Stimulated activated CD4-positive, alpha-beta T cell treated with anti-CD3 and anti-CD28 coated beads, TNF-alpha, amount 100 ng/mL, for 4 hours (primary cell): Measurements from ENCODE around the gene TMEM263.

Experiments used
- DNase-seq, 3 experiments: peaks; one replicate each; pipeline ENCODE4 v3.0.0-alpha.2; 2020; ENCODE audit warnings: low read depth in 3 of 3

The TMEM263 gene

DNA sequence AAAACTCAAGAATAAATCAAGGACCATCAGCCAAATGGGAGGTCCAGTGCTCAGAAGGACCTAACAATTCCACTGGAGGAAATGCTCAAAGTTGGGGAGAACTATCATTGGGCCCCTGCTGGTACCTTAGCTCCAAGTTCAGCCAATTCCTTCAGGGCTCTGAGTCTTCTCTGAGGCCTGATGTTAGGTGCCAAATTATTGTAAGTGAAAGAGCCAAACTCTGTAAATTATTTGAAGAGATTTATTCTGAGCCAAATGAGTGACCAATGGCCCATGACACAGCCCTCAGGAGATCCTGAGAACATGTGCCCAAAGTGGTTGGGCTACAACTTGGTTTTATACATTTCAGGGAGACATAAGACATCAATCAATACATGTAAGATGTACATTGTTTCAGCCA, 8.2 kb upstream of the TMEM263 start:
- no peak for DNase-seq

- no peak for DNase-seq
Observed at GRCh38 chr12:106950591-106950990, 5.1 kb upstream of the TMEM263 start.

DNA sequence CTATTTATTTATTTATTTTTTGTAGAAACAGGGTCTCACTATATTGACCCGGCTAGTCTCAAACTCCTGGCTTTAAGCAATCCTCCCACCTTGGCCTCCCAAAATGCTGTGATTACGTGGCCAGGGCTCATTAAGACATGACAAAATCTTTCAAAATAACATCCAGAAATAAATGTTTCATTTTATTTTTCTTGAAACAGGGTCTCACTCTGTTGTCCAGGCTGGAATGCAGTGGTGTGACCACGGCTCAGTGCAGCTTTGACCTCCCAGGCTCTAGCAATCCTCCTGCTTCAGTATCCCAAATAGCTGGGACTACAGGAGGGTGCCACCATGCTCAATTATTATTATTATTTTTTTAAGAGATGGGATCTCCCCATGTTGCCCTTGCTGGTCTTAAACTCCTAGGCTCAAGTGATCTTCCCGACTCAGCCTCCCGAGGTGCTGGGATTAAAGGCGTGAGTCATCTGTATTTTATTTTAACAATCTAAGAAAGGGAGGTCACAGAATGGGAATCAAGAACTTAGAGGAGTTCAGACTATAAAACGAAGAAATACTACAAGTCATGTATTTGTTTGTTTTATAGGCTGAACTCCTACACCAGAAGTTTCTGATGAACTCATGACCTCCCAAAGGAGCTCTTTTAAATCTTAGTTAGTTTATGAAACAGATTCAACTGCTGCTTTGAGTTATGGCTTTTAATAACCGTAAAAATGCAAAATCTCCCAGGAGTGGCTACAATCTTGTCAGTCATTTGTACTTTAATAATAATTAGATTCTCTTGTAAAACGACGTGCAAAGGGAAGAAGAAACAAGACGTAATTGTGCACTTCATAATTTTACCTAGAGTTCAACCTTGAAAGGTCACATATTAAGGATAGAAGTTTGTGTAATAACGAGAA, 2.1 kb upstream of the TMEM263 start:
- no peak for DNase-seq

DNA sequence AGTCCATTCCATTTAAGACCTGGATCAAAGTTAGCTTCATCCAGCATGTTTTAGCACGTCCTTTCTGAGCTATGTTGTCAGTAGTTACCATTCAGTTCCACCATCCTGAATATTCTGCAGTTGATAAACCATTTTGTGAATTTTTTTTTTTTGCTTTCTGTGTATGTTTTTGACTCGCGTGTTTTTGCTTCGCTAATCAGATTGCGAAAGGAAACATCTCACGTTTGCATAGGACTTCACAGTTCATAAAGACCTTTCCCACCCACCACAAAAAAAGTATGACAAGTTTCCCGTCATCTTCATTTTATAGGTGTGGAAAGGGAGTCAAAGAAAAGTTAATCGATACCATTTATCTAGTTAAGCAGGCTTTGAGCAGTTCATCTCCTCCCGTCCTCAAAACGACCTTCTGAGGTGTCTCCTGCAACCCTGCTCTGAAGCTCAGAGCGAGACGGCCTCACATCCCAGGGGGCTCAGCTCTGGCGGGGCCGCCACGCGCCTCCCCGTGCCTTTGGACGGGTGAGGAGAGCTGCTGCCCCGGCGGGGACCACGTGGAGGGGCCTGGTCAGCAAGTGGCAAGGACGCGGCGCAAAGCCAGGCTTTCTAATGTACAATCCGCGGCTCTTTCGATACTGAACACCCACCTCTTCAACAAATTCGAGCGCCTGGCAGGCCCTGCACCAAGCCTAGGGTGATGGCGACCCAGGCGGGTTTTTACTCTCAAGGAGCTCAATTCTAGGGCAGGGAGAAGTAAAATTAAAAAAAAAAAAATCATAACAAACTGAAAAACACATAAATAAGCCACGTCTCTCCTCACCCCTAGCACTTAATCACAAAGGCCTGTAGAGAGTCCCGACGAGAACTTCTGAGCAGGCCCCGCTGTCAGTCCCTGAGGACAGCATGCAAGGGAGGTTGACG, 988 bp upstream of the TMEM263 start:
- DNase-seq: peak in 2 of 3 experiments; percentile 3 to 8

DNA sequence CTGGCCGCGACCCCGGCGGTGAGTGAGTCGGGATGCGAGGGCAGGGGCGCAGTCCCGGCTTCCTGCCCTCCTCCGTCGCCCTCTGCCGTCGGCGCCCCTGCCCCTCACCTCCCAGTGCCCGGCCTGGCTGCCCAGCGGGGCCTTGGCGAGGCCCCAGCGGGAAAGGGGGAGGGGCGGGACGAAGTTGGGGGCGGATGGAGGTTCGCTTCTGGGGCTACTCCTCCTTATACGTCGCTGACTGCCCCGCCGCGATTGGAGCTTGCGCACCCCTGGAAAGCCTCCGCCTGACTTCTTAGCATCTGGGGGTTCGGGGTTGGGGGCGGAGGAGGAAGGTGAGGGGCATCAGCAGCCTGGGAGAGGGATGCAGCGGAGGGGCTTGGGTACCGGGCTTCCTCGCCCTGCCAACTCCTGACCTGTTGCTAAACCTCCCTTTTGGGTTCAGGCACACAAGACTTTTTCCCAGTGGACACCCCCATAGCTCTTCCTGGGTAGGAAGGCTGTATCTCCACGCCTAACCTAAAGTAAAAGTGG, 406 bp downstream of the TMEM263 start:
- peak in 2 of 3 experiments; percentile 20 to 33 for DNase-seq

DNA sequence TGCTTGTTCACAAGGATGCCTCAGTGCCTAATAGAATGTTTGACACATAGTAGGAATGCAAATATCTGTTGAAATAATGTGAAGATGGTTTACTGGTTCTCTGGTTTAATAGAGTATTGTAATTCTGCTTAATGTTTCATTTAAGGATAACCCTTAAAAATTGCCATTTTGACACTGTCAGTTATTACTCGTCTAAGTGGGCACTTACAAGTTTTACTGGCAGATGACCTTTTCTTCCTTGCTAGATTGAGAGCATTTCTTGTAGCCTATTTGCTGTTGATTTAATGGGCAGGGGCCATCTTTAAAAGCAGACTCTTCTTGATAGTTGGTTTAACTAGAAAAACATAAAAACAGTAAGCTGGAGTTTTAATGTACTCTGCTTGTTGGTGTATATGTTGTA, 1.9 kb downstream of the TMEM263 start:
- DNase-seq: no peak

DNA sequence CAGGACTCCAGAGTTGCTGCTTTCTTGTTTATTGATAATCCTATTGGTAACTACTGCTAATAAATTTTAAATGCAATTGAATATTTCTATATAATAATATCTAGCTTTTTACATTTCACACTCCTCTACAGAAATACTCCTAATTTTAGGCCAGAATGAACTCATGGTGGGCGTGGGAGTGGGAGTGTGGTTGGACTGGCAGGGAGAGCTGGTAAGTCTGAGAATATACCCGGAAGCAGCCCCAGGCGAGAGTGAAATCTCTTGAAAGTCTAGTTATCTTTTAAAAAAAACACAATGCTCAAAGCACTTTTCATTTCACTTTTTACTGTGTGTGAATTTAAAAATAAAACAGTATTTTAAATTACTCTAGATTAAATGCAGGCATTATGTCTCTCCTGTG, 4.7 kb downstream of the TMEM263 start:
- DNase-seq: no peak

DNA sequence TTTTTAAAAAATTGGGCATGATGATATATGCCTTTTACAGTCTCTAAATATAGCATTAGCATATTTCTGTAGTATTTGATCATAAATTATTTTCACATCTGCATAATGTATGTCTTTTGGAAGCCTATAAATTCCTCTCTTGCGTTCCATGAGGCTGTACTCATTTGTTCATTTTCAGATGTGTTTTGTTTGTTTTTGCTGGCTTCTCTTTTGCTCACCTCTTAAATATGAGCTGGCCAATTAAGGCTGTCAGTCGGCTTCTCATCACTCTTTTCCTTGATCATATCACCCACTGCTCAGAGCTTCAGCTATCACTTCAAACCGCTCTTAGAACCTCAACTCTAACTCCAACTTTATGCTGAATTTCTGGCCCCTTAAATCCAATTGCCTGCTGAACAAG, 6.6 kb downstream of the TMEM263 start:
- DNase-seq: no peak

- DNase-seq: no peak
Observed at GRCh38 chr12:106964526-106964925, 8.8 kb downstream of the TMEM263 start.

DNA sequence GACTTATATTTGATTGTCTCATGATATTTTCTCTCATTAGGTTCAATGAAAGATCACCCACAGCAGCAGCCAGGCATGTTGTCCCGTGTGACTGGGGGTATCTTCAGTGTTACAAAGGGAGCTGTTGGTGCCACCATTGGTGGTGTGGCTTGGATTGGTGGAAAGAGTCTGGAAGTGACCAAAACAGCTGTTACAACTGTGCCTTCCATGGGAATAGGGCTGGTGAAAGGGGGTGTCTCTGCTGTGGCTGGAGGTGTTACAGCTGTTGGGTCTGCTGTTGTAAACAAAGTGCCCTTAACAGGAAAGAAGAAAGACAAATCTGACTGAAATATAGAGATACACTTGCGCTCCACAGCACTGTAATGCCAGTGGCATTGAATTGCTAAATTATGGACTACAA, 15.4 kb downstream of the TMEM263 start:
- no peak for DNase-seq

DNA sequence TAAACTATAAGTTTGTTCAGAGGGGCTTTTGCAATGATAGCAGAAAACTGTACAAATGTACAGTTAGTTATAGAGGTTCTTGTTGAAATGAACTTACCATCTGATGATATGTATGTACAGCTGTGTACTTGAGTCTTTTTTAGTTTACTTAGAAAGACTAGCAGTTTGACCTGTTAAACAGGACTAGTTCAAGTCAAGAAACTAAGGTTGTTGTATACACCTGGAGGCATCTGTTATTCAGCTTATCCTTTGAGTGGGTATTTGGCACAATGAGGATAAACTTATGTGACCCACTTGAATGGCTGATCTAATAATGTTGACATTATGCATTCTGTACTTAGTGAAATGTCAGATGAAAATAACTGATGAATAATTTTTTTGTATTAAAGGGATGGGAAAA, 17.8 kb downstream of the TMEM263 start:
- no peak for DNase-seq

GRCh38 chr12:106974511-106974910, 18.8 kb downstream of the TMEM263 start:
- no peak for DNase-seq

GRCh38 chr12:106975098-106975497, 19.4 kb downstream of the TMEM263 start:
- DNase-seq: no peak

GRCh38 chr12:106975993-106976658, 20.4 kb downstream of the TMEM263 start:
- DNase-seq: no peak

DNA sequence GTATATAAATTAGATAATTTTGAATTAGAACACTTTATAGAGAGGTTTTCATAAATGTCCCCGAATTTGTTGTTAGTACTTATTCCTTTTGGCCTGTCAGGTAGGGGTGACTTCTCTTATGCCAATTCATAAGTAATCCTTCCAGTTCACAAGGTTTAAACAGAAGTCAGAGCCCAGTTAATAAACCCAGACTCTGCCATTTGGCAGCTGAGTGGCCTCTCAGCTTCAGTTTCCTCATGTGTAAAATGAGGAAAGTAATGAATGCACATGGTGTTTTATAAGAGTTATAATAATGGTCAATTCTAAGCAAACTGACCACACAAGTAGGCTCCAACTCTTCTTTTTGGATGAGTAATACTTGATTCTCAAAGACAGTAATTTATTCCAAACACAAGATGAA, 21.0 kb downstream of the TMEM263 start:
- no peak for DNase-seq

DNA sequence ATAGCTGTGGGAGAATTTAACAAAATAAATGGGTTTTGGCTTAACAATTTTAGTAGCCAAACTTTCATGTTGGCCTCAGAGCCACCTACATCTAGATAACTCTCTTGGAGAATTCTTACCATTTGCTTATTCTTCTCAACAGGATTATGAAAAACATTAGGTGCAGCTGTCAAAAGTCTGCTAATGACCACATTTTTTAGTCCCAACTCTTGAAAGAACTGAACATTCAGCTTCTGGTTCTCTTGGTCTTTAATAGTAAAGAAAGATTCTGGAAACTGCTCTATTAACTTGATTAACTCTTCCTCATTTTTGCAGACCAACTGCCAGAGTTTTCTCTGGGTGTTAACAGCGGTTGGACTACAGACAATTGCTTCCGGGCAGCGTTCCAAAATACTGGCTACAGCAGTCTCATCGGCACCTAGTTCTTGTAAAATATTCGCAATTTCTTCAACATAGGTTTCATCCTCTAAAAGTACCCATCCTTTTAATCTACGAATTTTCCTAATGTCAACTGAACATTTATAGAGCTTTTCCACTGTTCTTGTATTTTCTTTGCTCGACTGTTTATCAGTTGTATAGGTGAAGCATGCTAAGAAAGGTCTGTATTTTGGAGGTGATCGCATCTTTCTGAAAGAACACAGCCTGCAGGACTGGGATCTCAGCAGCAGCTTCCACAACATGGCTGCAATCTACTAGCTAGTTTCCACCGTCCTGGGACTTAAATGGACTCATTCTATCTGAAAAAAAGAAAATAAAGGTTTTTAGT, 22.5 kb downstream of the TMEM263 start:
- DNase-seq: no peak

DNA sequence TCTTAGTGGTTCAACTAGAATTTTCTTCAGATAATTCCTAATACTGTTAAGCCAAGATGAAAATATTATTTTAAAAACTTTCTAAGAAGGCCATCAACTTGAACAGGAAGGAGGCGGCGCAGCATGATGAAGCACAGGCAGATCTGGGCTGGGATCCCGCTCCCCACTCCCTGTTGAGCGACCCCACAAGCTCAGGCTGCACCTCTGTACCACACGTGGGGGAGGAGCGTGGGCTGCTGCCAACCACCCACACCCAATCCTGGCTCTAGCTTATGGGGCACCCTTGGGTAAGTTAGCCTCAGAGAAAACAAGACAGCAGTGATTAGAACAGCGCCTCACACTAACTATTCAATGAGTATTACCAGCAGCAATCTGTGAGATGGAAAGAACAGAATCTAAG, 25.2 kb downstream of the TMEM263 start:
- DNase-seq: no peak

DNA sequence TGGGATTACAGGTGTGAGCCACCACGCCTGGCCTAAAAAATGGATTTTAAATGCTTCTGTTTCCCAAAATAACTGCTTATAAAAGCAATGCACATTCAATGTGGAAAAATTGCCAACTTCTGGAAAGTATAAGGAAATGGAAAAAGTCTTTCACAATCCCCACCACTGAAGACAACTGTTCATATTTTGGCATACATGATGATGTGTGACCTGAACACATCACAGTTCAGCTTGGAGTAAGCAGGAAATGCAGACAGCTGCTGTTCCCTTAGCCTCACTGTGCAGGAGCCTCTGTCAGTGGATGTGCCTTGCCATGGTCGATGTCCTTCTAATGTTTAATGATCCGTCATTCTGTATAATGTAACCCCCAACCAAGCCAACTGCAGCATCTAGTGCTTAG, 26.1 kb downstream of the TMEM263 start:
- no peak for DNase-seq

DNA sequence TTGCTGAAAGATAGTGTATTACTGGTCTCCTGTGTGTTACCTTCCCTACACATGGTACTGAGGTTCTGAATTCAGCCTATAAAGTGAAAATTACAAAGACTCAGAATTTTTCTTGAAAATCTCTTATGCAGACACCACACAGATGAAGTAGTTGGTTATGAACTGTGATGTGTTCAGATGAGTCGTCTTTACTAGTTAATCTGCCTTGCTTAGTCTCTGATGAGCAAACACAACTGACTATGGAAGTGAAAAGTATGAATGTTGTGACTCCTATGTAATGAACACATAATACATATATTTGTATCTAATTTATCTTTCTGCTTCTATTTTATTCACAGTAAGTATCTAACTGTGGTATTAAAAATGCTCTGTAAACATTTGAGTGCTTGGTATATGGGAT, 26.5 kb downstream of the TMEM263 start:
- DNase-seq: no peak

DNA sequence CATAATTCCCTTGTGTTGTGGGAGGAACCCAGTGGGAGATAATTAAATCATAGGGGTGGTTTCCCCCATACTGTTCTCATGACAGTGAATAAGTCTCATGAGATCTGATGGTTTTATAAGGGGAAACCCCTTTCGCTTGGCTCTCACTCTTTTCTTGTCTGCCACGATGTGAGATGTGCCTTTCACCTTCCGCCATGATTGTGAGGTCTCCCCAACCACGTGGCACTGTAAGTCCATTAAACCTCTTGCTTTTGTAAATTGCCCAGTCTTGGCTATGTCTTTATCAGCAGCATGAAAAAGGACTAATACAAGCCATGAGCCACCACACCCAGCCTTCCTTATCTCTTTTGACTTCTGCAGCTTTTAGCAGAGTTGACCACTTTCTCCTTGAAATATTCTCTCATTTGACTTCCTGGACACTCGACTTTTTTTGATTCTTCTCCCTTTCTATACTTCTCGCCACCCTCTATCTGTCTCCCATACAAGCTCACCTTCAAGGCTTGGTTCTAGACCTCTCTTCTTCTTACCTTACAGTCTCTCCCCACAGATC, 29.0 kb downstream of the TMEM263 start:
- DNase-seq: no peak

GRCh38 chr12:106985479-106985878, 29.8 kb downstream of the TMEM263 start:
- no peak for DNase-seq
